ENCODE measurements around the gene C19orf25. TPM values are rescaled to one million over a fixed set of nuclear protein-coding genes. Genes with fewer than 3 reads are reported as not detected.

C19orf25 gene
- total and polyA plus RNA-seq, 9 of the 15 experiments (the other 6 are each of a cell fraction or from before 2014, with no cell fraction given), result 0.79 to 96.0 (median 36.1) TPM

- peak; percentile 57 for TF ChIP-seq GMEB1 (CRISPR knock-in tag; IDR thresholded peaks at IDR 0.05)
- TF ChIP-seq FOXO4 (CRISPR knock-in tag; IDR thresholded peaks at IDR 0.05), result no peak
- peak; percentile 77; the same call in 1 of the 2 replicates for TF ChIP-seq RHOXF2B (CRISPR knock-in tag; conservative IDR thresholded peaks at IDR 0.05)
- peak; percentile 69; the same call in 1 of the 2 replicates for TF ChIP-seq ZNF395 (CRISPR knock-in tag; IDR thresholded peaks at IDR 0.05)
- no peak for TF ChIP-seq U2AF1 (optimal IDR thresholded peaks at IDR 0.05; ENCODE audit: low read depth, low read length)
- no peak for TF ChIP-seq CGGBP1 (CRISPR knock-in tag; IDR thresholded peaks at IDR 0.05)
- TF ChIP-seq ZNF140 (CRISPR knock-in tag; IDR thresholded peaks at IDR 0.05), result no peak
- TF ChIP-seq TBP (optimal IDR thresholded peaks at IDR 0.05; ENCODE audit: low read depth, low read length), result peak; percentile 30
- TF ChIP-seq ASH1L (IDR thresholded peaks at IDR 0.05; ENCODE audit: borderline replicate concordance, low read depth, partially characterized antibody), result peak; percentile 96
- TF ChIP-seq GATAD2B (IDR thresholded peaks at IDR 0.05; ENCODE audit: borderline replicate concordance), result no peak
- peak; percentile 82; the same call in 1 of the 2 replicates for TF ChIP-seq ZBTB2 (IDR thresholded peaks at IDR 0.05)
- TF ChIP-seq STAT6 (CRISPR knock-in tag; IDR thresholded peaks at IDR 0.05), result no peak; the same call in 1 of the 2 replicates
- peak; percentile 48 for TF ChIP-seq MEIS2 (IDR thresholded peaks at IDR 0.05; ENCODE audit: partially characterized antibody)
- peak in 1 of 2 experiments; percentile 93; a peak in 2 of 4 replicates for TF ChIP-seq HDAC1 (IDR thresholded peaks at IDR 0.05)
- TF ChIP-seq POLR2H (tag; IDR thresholded peaks at IDR 0.05; ENCODE audit: low read depth), result no peak
- TF ChIP-seq CBX1 (IDR thresholded peaks at IDR 0.05; ENCODE audit: low read depth), result peak; percentile 63; the same call in 1 of the 2 replicates
- peak; percentile 39 for TF ChIP-seq HNRNPLL (IDR thresholded peaks at IDR 0.05; ENCODE audit: low read depth, low read length, poor library complexity, severe bottlenecking)
Observed at GRCh38 chr19:1507763-1508506, 28.9 kb upstream of the C19orf25 start (continued).

All from K562 (cell line).